ENCODE data around the gene FAHD1.

GRCh38 chr16:1861730-1862129, 34.7 kb downstream of the FAHD1 start:
- no peak for TF ChIP-seq EZH2 (IDR thresholded peaks at IDR 0.05; ENCODE audit: insufficient read depth, poor library complexity, severe bottlenecking)
- no peak for TF ChIP-seq EZH2phosphoT487 (IDR thresholded peaks at IDR 0.05; ENCODE audit: insufficient read depth, low read depth)

All from GM23248 (cell line).